Thymus (tissue), 11 donors: ENCODE results near the gene TP63. TPM values are rescaled to one million over a fixed set of nuclear protein-coding genes. Genes with fewer than 3 reads are reported as not detected.

Experiments used
- DNase-seq, 9 donors: peaks; one replicate each; pipeline ENCODE4 v3.0.0-alpha.2; 2013; ENCODE audit warnings: low spot score in 9 of 9, low read depth in 6 of 9, missing footprints in 1 of 9
- H3K27ac ChIP-seq, 2 donors: one replicate each; pipeline ENCODE4 v1.5.1; 2013; ENCODE audit warnings: control low read depth in 1 of 2, low read depth in 1 of 2, low read length in 1 of 2, mild to moderate bottlenecking in 1 of 2, moderate library complexity in 1 of 2
- H3K27me3 ChIP-seq, 2 donors: one replicate each; pipeline ENCODE4 v1.5.1; 2013; ENCODE audit warnings: low read length in 1 of 2; ENCODE audit not compliant: control insufficient read depth in 2 of 2, insufficient read depth in 1 of 2
- H3K36me3 ChIP-seq, 2 donors: one replicate each; pipeline ENCODE4 v1.5.1; 2013; ENCODE audit warnings: low read length in 1 of 2, mild to moderate bottlenecking in 1 of 2, moderate library complexity in 1 of 2; ENCODE audit not compliant: control insufficient read depth in 2 of 2, insufficient read depth in 2 of 2
- H3K4me1 ChIP-seq, 2 donors: one replicate each; pipeline ENCODE4 v1.5.1; 2013; ENCODE audit warnings: low read length in 2 of 2; ENCODE audit not compliant: control insufficient read depth in 2 of 2, insufficient read depth in 2 of 2
- H3K4me3 ChIP-seq, 2 donors: one replicate each; pipeline ENCODE4 v1.5.1; 2013; ENCODE audit warnings: low read length in 2 of 2, control low read depth in 1 of 2, mild to moderate bottlenecking in 1 of 2
- H3K9me3 ChIP-seq, 2 donors: one replicate each; pipeline ENCODE4 v1.5.1; 2013; ENCODE audit warnings: low read length in 1 of 2, mild to moderate bottlenecking in 1 of 2; ENCODE audit not compliant: control insufficient read depth in 2 of 2, insufficient read depth in 1 of 2
- WGBS: extraction: QIAGEN DNeasy Blood & Tissue Kit; methylation state at CpG from one replicate; pipeline ENCODE4 v1.1.7; 2013; 5-methylcytosine and 5-hydroxymethylcytosine counted together
- polyA plus RNA-seq: library from polyadenylated mRNA; stranded (reverse); fragments of 200-250 nt; gene quantifications from one replicate; pipeline ENCODE4 v1.2.3, GENCODE V29; 2013
- total RNA-seq: library from RNA; stranded (reverse); fragments of 120-200 nt; gene quantifications from one replicate; pipeline ENCODE4 v1.2.4, GENCODE V29; 2013
- donor health status: healthy.

The TP63 gene
- total and polyA plus RNA-seq, 2 donors: 17.3 to 47.1 TPM

DNA sequence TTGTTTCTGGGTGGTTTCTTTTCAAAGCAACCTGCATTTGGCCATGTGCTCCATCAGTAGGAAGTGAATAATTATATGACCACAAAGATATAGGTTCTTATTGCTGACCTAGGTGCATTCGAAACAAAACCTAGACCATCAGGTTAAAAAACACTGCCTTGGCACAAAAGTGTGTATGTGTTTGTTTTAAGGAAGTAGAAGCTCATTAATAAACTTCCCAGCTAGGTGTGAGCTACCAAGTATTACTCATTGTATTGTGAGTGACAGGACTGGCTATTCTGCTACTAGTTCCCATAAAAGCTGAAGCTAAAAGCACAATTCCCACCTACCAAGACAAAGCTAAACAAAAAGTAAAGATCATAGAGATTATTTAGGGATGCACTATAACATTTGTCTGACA lies 168.2 kb downstream of the TP63 start:
- no peaks in the 10 kb centered on the region for H3K27me3 ChIP-seq
- 76% methylated on average over 1 of the region's 1 CpG for WGBS
- H3K27ac ChIP-seq: no peak overlapping the region
- H3K4me1 ChIP-seq: no peaks in the 10 kb centered on the region
- no peaks in the 10 kb centered on the region for H3K36me3 ChIP-seq
- no peak for DNase-seq
- H3K9me3 ChIP-seq: no peaks in the 10 kb centered on the region
- H3K4me3 ChIP-seq: no peak overlapping the region

DNA sequence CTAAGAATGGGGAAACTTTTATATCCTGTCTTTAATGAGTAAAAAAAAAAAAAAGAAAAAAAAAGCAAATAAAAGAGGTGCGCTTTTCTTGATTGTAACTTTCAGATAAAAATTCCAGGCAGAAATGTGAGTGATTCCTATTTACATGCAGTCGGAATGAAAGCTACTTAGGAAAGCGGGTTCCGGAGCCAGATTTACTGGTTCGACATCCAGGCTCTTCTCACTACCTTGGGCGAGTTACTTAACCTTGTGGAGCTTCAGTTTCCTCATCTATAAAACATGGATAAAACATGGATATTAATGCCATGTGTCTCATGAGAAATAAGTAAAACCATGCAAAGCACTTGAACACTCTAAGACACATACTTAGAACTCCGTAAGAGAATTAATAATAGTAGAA lies 169.2 kb downstream of the TP63 start:
- no peak overlapping the region for H3K27ac ChIP-seq
- no peaks in the 10 kb centered on the region for H3K4me1 ChIP-seq
- DNase-seq: no peak
- no peaks in the 10 kb centered on the region for H3K36me3 ChIP-seq
- WGBS: 96% methylated on average over 7 of the region's 7 CpGs
- H3K27me3 ChIP-seq: no peaks in the 10 kb centered on the region
- no peaks in the 10 kb centered on the region for H3K9me3 ChIP-seq
- H3K4me3 ChIP-seq: no peak overlapping the region

DNA sequence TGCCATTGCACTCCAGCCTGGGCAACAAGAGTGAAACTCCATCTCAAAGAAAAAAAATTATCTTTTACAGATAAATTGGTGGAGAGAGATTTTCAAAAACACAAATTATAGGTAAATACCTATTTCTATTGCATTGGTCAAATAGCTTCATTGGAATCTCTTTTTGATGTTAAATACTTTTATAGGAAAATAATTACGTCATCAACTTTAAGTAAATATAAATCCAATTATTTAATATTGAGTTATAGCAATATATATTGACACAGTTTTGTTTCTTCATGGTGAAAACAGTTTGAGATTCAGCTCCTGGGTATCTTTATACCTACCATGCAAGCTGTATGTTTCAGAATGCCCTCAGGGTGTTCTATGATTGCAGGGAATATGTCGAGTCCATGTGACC lies 172.1 kb downstream of the TP63 start:
- WGBS: 96% methylated on average over 2 of the region's 2 CpGs

DNA sequence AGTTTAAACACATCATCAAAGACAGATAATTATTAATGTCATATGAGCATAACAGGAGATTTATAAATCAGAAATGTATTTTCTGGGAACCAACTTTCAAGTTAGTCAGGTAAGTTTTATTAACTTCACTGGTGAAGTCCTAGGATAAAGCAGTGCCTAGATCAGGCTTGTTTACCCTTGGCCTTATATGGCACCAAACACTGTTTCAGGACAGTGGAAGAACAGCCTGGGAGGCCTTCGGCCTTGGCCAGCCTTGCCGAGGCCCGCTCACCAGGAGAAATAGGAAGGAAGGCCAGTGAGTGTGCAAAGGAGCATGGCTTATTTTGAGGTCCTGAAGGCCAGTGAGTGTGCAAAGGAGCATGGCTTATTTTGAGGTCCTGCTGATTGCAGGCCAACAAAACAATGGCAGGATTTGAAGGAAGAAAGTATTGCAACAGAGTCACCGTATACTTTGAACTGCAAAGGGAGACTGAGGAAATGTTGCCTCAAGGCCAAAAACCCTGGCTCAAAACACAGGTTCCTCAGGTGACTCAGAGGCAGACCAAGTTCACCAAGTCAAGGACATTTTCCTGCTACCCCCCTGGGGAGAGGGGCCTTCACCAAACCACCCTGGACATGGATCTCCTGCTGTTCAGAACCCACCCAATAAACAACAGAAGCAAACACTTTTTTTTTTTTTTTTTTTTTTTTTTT lies 174.3 kb downstream of the TP63 start:
- Histone ChIP-seq H3K4me3 (no peak overlapping the region), H3K27ac (no peak overlapping the region), H3K4me1 (no peaks in the 10 kb centered on the region), H3K27me3 (no peaks in the 10 kb centered on the region), H3K9me3 (no peaks in the 10 kb centered on the region), H3K36me3 (no peaks in the 10 kb centered on the region)
- WGBS: 95% methylated on average over 4 of the region's 4 CpGs
- DNase-seq: no peak

More for the DNA sequence above, 172.1 kb downstream of the TP63 start:
- no peak for DNase-seq
- Histone ChIP-seq H3K27me3 (no peaks in the 10 kb centered on the region), H3K36me3 (no peaks in the 10 kb centered on the region), H3K4me1 (no peaks in the 10 kb centered on the region), H3K9me3 (no peaks in the 10 kb centered on the region), H3K4me3 (no peak overlapping the region), H3K27ac (no peak overlapping the region)

DNA sequence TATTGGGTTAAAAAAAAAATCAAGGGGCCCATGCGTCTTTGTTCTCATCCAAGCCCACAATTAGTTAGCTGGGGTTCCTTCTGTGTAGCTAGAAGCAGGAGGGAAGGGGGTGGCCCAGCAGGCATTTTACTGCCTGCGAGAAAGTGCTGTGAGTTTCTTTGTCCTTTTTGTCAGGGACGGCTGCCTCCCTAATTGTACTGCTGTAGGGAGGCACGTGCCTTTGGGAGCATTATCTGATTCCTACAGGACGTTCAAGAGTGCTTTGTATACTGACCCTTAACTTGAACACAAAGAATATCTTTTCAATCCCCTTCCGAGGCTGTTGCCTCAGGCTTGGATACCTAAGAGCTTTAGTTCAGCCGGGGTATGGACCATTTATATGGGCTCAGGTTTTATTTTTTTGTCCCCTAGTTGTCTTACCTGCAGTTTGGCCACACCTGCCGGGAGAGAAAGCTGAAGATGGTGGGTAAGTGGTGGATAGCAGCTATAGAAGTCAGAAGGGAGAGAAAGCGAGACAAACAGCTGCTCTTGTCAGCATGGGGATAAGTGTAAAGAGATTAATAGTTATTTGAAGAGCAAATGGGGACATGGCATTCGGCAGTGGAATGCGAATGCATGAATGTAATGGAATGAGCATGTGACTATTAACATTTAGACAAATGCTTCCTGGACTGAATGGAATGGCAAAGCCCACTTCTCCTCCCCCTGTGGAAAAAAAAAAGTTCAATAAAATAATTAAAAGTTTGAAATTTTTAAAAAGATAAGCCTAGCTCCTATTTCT lies 175.2 kb downstream of the TP63 start:
- DNase-seq: no peak
- H3K27me3 ChIP-seq: no peaks in the 10 kb centered on the region
- H3K4me3 ChIP-seq: no peak overlapping the region
- H3K27ac ChIP-seq: no peak overlapping the region
- no peaks in the 10 kb centered on the region for H3K9me3 ChIP-seq
- H3K4me1 ChIP-seq: no peaks in the 10 kb centered on the region
- H3K36me3 ChIP-seq: no peaks in the 10 kb centered on the region
- WGBS: 90% methylated on average over 11 of the region's 11 CpGs

DNA sequence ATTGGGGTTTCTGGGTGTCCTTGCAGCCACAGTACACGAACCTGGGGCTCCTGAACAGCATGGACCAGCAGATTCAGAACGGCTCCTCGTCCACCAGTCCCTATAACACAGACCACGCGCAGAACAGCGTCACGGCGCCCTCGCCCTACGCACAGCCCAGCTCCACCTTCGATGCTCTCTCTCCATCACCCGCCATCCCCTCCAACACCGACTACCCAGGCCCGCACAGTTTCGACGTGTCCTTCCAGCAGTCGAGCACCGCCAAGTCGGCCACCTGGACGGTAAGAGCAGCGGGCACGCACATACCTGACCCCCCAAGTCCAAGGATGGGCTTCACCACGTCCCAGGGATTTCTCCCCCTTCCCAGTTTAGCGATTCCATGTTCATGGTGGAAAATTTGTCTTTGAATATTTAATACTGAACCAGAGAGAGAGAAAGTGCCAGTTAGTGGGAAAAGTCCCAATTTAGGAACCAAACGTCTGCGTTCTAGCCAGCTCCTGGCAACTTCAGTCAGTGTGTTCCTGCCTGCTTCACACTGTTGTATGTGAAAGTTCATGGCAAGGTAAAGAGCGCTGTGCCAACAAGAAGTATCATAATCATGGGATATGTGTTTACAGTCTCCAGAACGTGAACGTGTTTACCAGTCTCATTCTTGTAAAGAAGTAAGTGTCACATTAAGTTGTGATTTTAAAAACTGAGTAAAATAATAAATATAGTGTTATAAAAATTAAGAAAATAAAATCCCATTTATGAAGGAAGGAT lies 177.2 kb downstream of the TP63 start:
- Histone ChIP-seq H3K4me3 (no peak overlapping the region), H3K4me1 (no peaks in the 10 kb centered on the region), H3K27ac (no peak overlapping the region), H3K9me3 (no peaks in the 10 kb centered on the region), H3K36me3 (no peaks in the 10 kb centered on the region), H3K27me3 (no peaks in the 10 kb centered on the region)
- DNase-seq: no peak
- 96% methylated on average over 29 of the region's 29 CpGs for WGBS

DNA sequence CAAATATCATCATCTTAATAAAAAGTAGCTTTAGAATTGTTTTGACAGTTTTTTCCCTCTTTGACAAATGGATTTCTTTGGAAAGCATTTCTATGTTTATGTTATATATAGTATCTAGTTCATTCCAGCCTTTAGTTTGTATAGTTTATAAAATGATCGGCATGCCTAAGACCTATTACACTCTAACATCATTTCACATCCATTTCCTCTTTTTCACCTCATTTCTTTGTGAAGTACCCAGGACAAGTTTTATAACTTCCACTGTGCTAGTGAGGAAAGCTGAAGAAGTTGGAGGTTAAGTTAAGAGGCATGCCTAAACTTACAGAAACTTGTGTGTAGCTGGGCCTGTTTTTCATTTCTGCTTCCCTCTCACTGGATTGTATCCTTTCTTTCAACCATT lies 178.4 kb downstream of the TP63 start:
- H3K27me3 ChIP-seq: no peaks in the 10 kb centered on the region

DNA sequence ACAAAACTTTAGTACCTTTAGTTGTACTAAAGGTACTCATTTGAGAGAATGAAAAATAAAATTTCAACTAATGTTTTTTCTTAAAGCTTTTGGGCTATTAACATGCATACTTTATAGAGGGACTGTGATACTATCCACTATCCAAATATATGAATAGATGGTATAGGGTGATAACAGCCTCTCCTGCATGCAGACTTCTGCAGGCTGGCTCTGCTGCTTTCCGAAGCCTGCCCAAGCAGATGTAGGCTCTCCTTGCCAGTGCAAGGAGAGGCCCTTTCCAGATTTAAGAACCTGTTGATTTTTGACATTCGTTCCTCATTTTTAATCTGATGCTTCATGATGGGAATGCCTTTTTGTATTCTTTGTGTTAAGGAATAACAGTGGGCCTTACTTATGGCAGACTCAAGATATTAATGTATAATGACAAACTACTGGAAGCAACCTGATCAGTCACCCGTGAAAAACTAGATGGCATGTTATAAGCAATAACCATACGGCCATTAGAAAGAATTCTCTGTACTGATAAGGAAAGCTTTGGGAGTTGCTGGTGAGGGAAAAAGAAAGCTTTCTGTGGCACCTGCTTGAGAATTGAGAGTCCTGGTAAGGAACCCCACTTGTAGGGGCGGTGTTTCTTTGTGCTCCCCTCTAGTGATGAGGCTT lies 181.7 kb downstream of the TP63 start:
- Histone ChIP-seq H3K36me3 (no peaks in the 10 kb centered on the region), H3K27me3 (no peaks in the 10 kb centered on the region), H3K27ac (no peak overlapping the region), H3K4me3 (no peak overlapping the region), H3K4me1 (no peaks in the 10 kb centered on the region), H3K9me3 (no peaks in the 10 kb centered on the region)
- WGBS: 93% methylated on average over 5 of the region's 5 CpGs
- no peak for DNase-seq

More for the DNA sequence above, 178.4 kb downstream of the TP63 start:
- no peak overlapping the region for H3K27ac ChIP-seq
- H3K4me1 ChIP-seq: no peaks in the 10 kb centered on the region
- 72% methylated on average over 1 of the region's 1 CpG for WGBS
- H3K36me3 ChIP-seq: no peaks in the 10 kb centered on the region
- H3K9me3 ChIP-seq: no peaks in the 10 kb centered on the region
- no peak overlapping the region for H3K4me3 ChIP-seq
- no peak for DNase-seq
